HepG2 (cell line): ENCODE measurements around the gene CYP4F22. TPM values are rescaled to one million over a fixed set of nuclear protein-coding genes. Genes with fewer than 3 reads are reported as not detected.

ENCODE experiments used
- DMTF1 ChIP-seq: sonication (generic); formaldehyde crosslinking; IDR thresholded peaks from 2 replicates; pipeline ENCODE4 v1.4.0; 2020; ENCODE audit warnings: mild to moderate bottlenecking, missing genetic modification reagents
- EP300 ChIP-seq, 3 experiments: sonication (generic) in 1 of 3; formaldehyde crosslinking in 1 of 3; IDR thresholded peaks; 2 replicates each; pipeline versions ENCODE4 v1.5.1 to v1.6.1; 2011 to 2020; ENCODE audit warnings: low read depth in 2 of 3, low read length in 2 of 3, borderline replicate concordance in 1 of 3, improper control_type of control experiment in 1 of 3, mild to moderate bottlenecking in 1 of 3, missing genetic modification reagents in 1 of 3, moderate library complexity in 1 of 3
- HOXA5 ChIP-seq: sonication (generic); formaldehyde crosslinking; IDR thresholded peaks from 2 replicates; pipeline ENCODE4 v1.4.0; 2020; ENCODE audit warnings: missing genetic modification reagents
- MIXL1 ChIP-seq: IDR thresholded peaks from 2 replicates; pipeline ENCODE4 v1.6.1; 2016
- NR2F2 ChIP-seq: IDR thresholded peaks from 2 replicates; pipeline ENCODE4 v1.6.1; 2012; ENCODE audit warnings: low read depth, inconsistent platforms, borderline replicate concordance
- RAD51 ChIP-seq: fragments of 450-650 bp; IDR thresholded peaks from 2 replicates; pipeline ENCODE4 v1.6.1; 2016; ENCODE audit warnings: borderline replicate concordance
- RXRA ChIP-seq: sonication (generic); formaldehyde crosslinking; IDR thresholded peaks from 2 replicates; pipeline ENCODE4 v1.5.1; 2020; ENCODE audit warnings: missing genetic modification reagents
- SP4 ChIP-seq: sonication (generic); formaldehyde crosslinking; IDR thresholded peaks from 2 replicates; pipeline ENCODE4 v1.8.1; 2023; ENCODE audit warnings: mild to moderate bottlenecking, missing genetic modification reagents
- XRCC5 ChIP-seq: fragments of 200-400 bp; formaldehyde crosslinking; optimal IDR thresholded peaks from 2 replicates; pipeline ENCODE3; 2017; ENCODE audit warnings: mild to moderate bottlenecking, low read length
- YEATS2 ChIP-seq: sonication (generic); formaldehyde crosslinking; IDR thresholded peaks from 2 replicates; pipeline ENCODE4 v1.4.0; 2020; ENCODE audit warnings: missing genetic modification reagents, borderline replicate concordance
- ZFP90 ChIP-seq: sonication (generic); formaldehyde crosslinking; IDR thresholded peaks from 2 replicates; pipeline ENCODE4 v1.8.0; 2022; ENCODE audit warnings: missing genetic modification reagents, mild to moderate bottlenecking, inconsistent platforms, borderline replicate concordance
- ZFX ChIP-seq: sonication (generic); formaldehyde crosslinking; IDR thresholded peaks from 2 replicates; pipeline ENCODE4 v1.4.0; 2020; ENCODE audit warnings: mild to moderate bottlenecking, low read depth, missing genetic modification reagents, moderate library complexity
- ZNF792 ChIP-seq: IDR thresholded peaks from 2 replicates; pipeline ENCODE4 v1.6.1; 2016
- ZNF83 ChIP-seq: sonication (generic); formaldehyde crosslinking; IDR thresholded peaks from 2 replicates; pipeline ENCODE4 v1.4.0; 2020; ENCODE audit warnings: missing genetic modification reagents, mild to moderate bottlenecking, borderline replicate concordance
- ZSCAN31 ChIP-seq: sonication (generic); formaldehyde crosslinking; IDR thresholded peaks from 2 replicates; pipeline ENCODE4 v1.5.0; 2020; ENCODE audit warnings: low read depth, mild to moderate bottlenecking, missing genetic modification reagents
- polyA plus RNA-seq, 8 experiments: library from polyadenylated mRNA; depleted of rRNA in 3 of 8; stranded (reverse) in 7 of 8; unstranded in 1 of 8; fragments of >200 nt; fragmentation: Illumina TruSeq in 4 of 8; extraction: Trizol in 4 of 8; gene quantifications; 2 replicates each; pipeline versions ENCODE4 v1.2.1 to v1.2.3, GENCODE V29; 2011 to 2016; ENCODE audit warnings: low read depth in 4 of 8, missing spikeins in 1 of 8, mixed read lengths in 1 of 8; ENCODE audit not compliant: insufficient read depth in 1 of 8
- total RNA-seq, 5 experiments: library from RNA; depleted of rRNA; stranded (reverse); fragments of >200 nt; fragmentation: Illumina TruSeq; extraction: Trizol; gene quantifications; 2 replicates each; pipeline ENCODE4 v1.2.3, GENCODE V29; 2016; ENCODE audit warnings: low read depth in 1 of 5
- TF ChIP-seq, protein P1 (sequence below): IDR thresholded peaks from 2 replicates; pipeline ENCODE4 v1.6.1; 2016; ENCODE audit warnings: missing genetic modification reagents, missing compliant biosample characterization
- TF ChIP-seq, protein P2 (sequence below): sonication (generic); formaldehyde crosslinking; IDR thresholded peaks from 2 replicates; pipeline ENCODE4 v1.4.0; 2020; ENCODE audit warnings: missing genetic modification reagents
- TF ChIP-seq, protein P3 (sequence below): sonication (generic); formaldehyde crosslinking; IDR thresholded peaks from 2 replicates; pipeline ENCODE4 v1.4.0; 2020; ENCODE audit warnings: missing genetic modification reagents

The CYP4F22 gene
- total and polyA plus RNA-seq, 2 of the 13 experiments (the other 11 are each of a cell fraction or from before 2014, with no cell fraction given) = 0.05 TPM; not detected in 1

- TF ChIP-seq ZFP90 (peak; percentile 52; the same call in 1 of the 2 replicates), XRCC5 (peak; percentile 63), ZSCAN31 (CRISPR knock-in tag) (no peak), SP4 (CRISPR knock-in tag) (peak; percentile 69; the same call in 1 of the 2 replicates), EP300 (IDR thresholded peaks at IDR 0.05; ENCODE audit: low read depth in 2 of 2, low read length in 2 of 2) (0 out of 4 replicates have a peak, but pooled peaks of 1 of the 2 experiments have one; percentile 47), EP300 (CRISPR knock-in tag; IDR thresholded peaks at IDR 0.05; ENCODE audit: borderline replicate concordance) (no peak), NR2F2 (peak; percentile 33; the same call in 1 of the 2 replicates), HOXA5 (CRISPR knock-in tag) (peak; percentile 40; the same call in 1 of the 2 replicates), DMTF1 (CRISPR knock-in tag) (no peak), RXRA (CRISPR knock-in tag) (peak; percentile 30; the same call in 1 of the 2 replicates), MIXL1 (CRISPR knock-in tag) (0 out of 2 replicates have a peak, but pooled peaks have one; percentile 38), ZFX (CRISPR knock-in tag) (peak; percentile 47; the same call in 1 of the 2 replicates), ZNF83 (peak; percentile 18; the same call in 1 of the 2 replicates), RAD51 (peak; percentile 8; the same call in 1 of the 2 replicates), ZNF792 (CRISPR knock-in tag) (0 out of 2 replicates have a peak, but pooled peaks have one; percentile 14), YEATS2 (CRISPR knock-in tag) (0 out of 2 replicates have a peak, but pooled peaks have one; percentile 17)
- TF ChIP-seq, protein P1, sequence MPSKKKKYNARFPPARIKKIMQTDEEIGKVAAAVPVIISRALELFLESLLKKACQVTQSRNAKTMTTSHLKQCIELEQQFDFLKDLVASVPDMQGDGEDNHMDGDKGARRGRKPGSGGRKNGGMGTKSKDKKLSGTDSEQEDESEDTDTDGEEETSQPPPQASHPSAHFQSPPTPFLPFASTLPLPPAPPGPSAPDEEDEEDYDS = peak; percentile 42; the same call in 1 of the 2 replicates
- TF ChIP-seq, protein P2, sequence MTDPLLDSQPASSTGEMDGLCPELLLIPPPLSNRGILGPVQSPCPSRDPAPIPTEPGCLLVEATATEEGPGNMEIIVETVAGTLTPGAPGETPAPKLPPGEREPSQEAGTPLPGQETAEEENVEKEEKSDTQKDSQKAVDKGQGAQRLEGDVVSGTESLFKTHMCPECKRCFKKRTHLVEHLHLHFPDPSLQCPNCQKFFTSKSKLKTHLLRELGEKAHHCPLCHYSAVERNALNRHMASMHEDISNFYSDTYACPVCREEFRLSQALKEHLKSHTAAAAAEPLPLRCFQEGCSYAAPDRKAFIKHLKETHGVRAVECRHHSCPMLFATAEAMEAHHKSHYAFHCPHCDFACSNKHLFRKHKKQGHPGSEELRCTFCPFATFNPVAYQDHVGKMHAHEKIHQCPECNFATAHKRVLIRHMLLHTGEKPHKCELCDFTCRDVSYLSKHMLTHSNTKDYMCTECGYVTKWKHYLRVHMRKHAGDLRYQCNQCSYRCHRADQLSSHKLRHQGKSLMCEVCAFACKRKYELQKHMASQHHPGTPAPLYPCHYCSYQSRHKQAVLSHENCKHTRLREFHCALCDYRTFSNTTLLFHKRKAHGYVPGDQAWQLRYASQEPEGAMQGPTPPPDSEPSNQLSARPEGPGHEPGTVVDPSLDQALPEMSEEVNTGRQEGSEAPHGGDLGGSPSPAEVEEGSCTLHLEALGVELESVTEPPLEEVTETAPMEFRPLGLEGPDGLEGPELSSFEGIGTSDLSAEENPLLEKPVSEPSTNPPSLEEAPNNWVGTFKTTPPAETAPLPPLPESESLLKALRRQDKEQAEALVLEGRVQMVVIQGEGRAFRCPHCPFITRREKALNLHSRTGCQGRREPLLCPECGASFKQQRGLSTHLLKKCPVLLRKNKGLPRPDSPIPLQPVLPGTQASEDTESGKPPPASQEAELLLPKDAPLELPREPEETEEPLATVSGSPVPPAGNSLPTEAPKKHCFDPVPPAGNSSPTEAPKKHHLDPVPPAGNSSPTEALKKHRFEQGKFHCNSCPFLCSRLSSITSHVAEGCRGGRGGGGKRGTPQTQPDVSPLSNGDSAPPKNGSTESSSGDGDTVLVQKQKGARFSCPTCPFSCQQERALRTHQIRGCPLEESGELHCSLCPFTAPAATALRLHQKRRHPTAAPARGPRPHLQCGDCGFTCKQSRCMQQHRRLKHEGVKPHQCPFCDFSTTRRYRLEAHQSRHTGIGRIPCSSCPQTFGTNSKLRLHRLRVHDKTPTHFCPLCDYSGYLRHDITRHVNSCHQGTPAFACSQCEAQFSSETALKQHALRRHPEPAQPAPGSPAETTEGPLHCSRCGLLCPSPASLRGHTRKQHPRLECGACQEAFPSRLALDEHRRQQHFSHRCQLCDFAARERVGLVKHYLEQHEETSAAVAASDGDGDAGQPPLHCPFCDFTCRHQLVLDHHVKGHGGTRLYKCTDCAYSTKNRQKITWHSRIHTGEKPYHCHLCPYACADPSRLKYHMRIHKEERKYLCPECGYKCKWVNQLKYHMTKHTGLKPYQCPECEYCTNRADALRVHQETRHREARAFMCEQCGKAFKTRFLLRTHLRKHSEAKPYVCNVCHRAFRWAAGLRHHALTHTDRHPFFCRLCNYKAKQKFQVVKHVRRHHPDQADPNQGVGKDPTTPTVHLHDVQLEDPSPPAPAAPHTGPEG (CRISPR knock-in tag) = 0 out of 2 replicates have a peak, but pooled peaks have one; percentile 49
- TF ChIP-seq, protein P3, sequence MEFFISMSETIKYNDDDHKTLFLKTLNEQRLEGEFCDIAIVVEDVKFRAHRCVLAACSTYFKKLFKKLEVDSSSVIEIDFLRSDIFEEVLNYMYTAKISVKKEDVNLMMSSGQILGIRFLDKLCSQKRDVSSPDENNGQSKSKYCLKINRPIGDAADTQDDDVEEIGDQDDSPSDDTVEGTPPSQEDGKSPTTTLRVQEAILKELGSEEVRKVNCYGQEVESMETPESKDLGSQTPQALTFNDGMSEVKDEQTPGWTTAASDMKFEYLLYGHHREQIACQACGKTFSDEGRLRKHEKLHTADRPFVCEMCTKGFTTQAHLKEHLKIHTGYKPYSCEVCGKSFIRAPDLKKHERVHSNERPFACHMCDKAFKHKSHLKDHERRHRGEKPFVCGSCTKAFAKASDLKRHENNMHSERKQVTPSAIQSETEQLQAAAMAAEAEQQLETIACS (CRISPR knock-in tag) = peak; percentile 26; the same call in 1 of the 2 replicates
Observed at GRCh38 chr19:15555759-15556633, 47.7 kb downstream of the CYP4F22 start (continued).
